ENCODE data around the gene CBR4.
"Not testable (repeated sequence)": the region's sequence is repeated elsewhere in the genome, so short reads cannot be mapped to it uniquely, and the experiment has no call there.

Gene CBR4

DNA sequence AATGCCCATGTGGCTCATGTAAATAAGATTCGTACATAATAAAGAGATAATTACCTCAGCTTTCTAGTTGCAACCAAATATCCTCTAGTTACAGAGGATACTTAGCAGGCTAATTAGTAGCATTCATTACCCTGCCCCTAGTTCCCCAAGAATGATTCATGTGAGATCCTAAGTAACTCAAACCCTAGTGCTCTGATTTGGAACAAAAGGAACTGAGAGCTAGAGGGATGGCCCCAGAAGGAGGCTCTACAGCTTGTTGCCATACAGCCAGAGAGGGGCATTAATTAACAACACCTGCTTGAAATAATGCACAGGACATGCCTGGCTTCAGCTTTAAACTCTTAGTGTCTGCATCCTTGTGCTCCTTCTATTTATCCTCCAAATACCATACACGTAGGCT lies 32.6 kb upstream of the CBR4 start:
- no peak overlapping the region for H3K4me3 ChIP-seq (ENCODE audit: low read depth, low read length)
- TF ChIP-seq, protein P1, sequence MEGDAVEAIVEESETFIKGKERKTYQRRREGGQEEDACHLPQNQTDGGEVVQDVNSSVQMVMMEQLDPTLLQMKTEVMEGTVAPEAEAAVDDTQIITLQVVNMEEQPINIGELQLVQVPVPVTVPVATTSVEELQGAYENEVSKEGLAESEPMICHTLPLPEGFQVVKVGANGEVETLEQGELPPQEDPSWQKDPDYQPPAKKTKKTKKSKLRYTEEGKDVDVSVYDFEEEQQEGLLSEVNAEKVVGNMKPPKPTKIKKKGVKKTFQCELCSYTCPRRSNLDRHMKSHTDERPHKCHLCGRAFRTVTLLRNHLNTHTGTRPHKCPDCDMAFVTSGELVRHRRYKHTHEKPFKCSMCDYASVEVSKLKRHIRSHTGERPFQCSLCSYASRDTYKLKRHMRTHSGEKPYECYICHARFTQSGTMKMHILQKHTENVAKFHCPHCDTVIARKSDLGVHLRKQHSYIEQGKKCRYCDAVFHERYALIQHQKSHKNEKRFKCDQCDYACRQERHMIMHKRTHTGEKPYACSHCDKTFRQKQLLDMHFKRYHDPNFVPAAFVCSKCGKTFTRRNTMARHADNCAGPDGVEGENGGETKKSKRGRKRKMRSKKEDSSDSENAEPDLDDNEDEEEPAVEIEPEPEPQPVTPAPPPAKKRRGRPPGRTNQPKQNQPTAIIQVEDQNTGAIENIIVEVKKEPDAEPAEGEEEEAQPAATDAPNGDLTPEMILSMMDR (IDR thresholded peaks at IDR 0.05; ENCODE audit: control insufficient read depth, extremely low read depth, insufficient read depth), result no peak
- no peak for DNase-seq (ENCODE audit: low read depth)

DNA sequence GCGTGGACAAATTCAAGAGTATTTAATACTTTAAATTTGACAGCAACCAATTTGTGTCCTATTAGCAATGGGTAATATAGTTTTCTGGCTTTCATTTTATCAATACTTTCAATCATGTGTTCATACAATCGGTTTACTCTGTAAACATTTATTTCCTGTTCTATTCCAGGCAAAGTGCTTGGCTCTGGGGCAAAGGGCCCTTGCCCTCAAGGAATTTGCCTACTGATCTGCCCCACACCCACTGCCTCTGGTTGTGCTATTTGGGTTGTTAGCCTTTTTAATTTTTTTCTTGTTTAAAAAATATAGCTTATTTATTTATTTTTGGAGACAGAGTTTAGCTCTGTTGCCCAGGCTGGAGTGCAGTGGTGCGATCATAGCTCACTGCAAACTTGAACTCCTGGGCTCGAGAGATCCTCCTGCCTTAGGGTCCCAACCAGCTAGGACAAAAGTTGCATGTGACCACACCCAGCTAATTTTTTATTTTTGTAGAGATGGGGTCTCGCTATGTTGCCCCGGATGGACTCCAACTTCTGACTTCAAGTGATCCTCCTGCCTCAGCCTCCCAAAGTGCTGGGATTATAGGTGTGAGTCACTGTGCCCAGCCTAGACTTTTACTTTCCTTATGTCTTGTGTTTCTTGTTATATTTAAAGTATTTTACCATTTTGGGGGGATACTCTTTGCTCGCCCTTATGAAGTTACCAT lies 30.7 kb upstream of the CBR4 start:
- H3K4me3 ChIP-seq (ENCODE audit: low read depth, low read length), result no peak overlapping the region
- DNase-seq (ENCODE audit: low read depth), result no peak
- TF ChIP-seq, protein P1 (IDR thresholded peaks at IDR 0.05; ENCODE audit: control insufficient read depth, extremely low read depth, insufficient read depth), result no peak

DNA sequence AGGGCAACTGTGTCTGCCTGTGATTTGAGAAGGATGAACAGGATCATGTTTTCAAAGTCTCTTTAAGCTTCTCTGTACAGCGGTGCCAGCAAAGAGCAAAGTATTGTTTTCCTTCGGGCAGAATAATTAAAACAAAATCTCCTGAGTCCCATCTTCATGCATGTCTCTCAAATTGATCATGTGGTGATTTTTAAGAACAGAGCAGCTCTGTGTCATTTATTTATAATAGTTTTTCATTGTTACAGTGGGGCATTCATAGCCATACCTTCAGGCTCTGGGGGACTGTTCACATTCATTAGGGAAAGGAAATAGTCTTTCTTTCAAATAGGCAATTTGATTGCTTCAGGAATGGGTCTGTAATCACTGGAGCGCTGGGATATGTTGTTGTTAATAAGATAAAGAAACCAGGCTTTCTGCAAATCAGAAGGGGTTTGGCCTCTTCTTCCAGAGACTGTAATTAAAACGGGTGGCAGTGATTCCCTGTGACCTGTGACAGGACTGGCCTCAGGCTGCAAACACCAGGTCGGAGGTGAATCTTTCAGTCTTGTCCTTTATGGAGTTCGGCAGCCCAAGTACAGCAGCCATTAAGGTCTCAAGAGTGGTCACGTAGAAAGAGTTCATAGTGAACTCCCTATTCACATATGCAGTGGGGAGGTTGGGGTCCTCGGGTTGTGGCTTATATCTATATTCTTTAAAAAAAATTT lies 29.3 kb upstream of the CBR4 start:
- H3K4me3 ChIP-seq (ENCODE audit: low read depth, low read length), result no peak overlapping the region
- TF ChIP-seq, protein P1 (IDR thresholded peaks at IDR 0.05; ENCODE audit: control insufficient read depth, extremely low read depth, insufficient read depth), result no peak
- no peak for DNase-seq (ENCODE audit: low read depth)

- no peak for DNase-seq (ENCODE audit: low read depth)
- TF ChIP-seq, protein P1 (IDR thresholded peaks at IDR 0.05; ENCODE audit: control insufficient read depth, extremely low read depth, insufficient read depth), result no peak
- no peak overlapping the region for H3K4me3 ChIP-seq (ENCODE audit: low read depth, low read length)
Observed at GRCh38 chr4:169037506-169037905, 27.5 kb upstream of the CBR4 start.

DNA sequence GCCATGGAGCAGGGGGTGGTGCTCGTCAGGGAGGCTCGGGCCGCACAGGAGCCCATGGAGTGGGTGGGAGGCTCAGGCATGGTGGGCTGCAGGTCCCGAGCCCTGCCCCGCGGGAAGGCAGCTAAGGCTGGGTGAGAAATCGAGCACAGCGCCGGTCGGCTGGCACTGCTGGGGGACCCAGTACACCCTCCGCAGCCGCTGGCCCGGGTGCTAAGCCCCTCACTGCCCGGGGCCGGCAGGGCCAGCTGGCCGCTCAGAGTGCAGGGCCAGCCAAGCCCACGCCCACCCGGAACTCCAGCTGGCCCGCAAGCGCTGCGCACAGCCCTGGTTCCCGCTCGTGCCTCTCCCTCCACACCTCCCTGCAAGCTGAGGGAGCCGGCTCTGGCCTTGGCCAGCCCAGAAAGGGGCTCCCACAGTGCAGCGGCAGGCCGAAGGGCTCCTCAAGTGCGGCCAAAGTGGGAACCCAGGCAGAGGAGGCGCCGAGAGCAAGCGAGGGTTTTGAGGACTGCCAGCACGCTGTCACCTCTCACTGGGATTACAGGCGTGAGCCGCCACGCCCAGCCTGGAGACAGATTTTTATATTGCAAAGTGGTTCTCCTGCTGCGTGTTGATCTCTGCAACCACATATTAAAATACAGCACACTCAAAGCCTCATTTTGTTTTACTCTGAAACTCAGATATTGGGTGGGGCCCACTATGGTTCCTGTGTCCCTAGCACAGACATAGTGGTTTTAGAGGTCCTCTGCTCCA lies 26.0 kb upstream of the CBR4 start:
- not testable (repeated sequence) for DNase-seq (ENCODE audit: low read depth); H3K4me3 ChIP-seq (ENCODE audit: low read depth, low read length)

GRCh38 chr4:169033660-169034059 lies 23.6 kb upstream of the CBR4 start:
- H3K4me3 ChIP-seq (ENCODE audit: low read depth, low read length), result no peak overlapping the region
- TF ChIP-seq, protein P1 (IDR thresholded peaks at IDR 0.05; ENCODE audit: control insufficient read depth, extremely low read depth, insufficient read depth), result no peak
- no peak for DNase-seq (ENCODE audit: low read depth)

All from LNCaP clone FGC (cell line).